Renal pelvis (tissue), 12 donors: ENCODE results near the gene LRRC40. TPM values are rescaled to one million over a fixed set of nuclear protein-coding genes. Genes with fewer than 3 reads are reported as not detected.
A peak's percentile ranks its signal among the peaks of the same experiment; 100 is the strongest.

Experiments
- DNase-seq: peaks from one replicate; pipeline ENCODE4 v3.0.0-alpha.2; 2013
- long read RNA-seq, 16 experiments: transcript quantifications; one replicate each; lab custom pipeline, GENCODE V29; 2026
- polyA plus RNA-seq, 3 donors: library from polyadenylated mRNA; unstranded; fragments of 120-200 nt; gene quantifications; one replicate each; pipeline ENCODE4 v1.2.1, GENCODE V29; 2013; ENCODE audit not compliant: insufficient read length in 3 of 3

LRRC40 gene
- polyA plus RNA-seq: 10 to 100 TPM; 20.1 to 27.2 (median 24.1) TPM
- long read RNA-seq, donor 1, transcript LRRC40-201 (15 exons, 2,884 nt): major isoform, 9 of 794 reads
- long read RNA-seq, donor 1, partial matches to known transcripts: 756 of 794 reads
- long read RNA-seq, donor 1, other reads (novel, unspliced or antisense): 29 of 794 reads
- long read RNA-seq, donor 2, transcript LRRC40-201 (15 exons, 2,884 nt): major isoform, 7 of 7 reads
- long read RNA-seq, donor 2, partial matches to known transcripts: 0 of 7 reads
- long read RNA-seq, donor 2, other reads (novel, unspliced or antisense): 0 of 7 reads
- long read RNA-seq, donor 3, transcript LRRC40-201 (15 exons, 2,884 nt): major isoform, 8 of 8 reads
- long read RNA-seq, donor 3, partial matches to known transcripts: 0 of 8 reads
- long read RNA-seq, donor 3, other reads (novel, unspliced or antisense): 0 of 8 reads
- long read RNA-seq, donor 4, transcript LRRC40-201 (15 exons, 2,884 nt): major isoform, 5 of 634 reads
- long read RNA-seq, donor 4, partial matches to known transcripts: 619 of 634 reads
- long read RNA-seq, donor 4, other reads (novel, unspliced or antisense): 10 of 634 reads
- long read RNA-seq, donor 5, transcript LRRC40-201 (15 exons, 2,884 nt): major isoform, 5 of 299 reads
- long read RNA-seq, donor 5, partial matches to known transcripts: 294 of 299 reads
- long read RNA-seq, donor 5, other reads (novel, unspliced or antisense): 0 of 299 reads
- long read RNA-seq, donor 6, partial matches to known transcripts: 1,030 of 1,077 reads
- long read RNA-seq, donor 6, other reads (novel, unspliced or antisense): 45 of 1,077 reads
- long read RNA-seq, donor 7, transcript LRRC40-201 (15 exons, 2,884 nt): major isoform, 8 of 574 reads
- long read RNA-seq, donor 7, partial matches to known transcripts: 539 of 574 reads
- long read RNA-seq, donor 7, other reads (novel, unspliced or antisense): 27 of 574 reads
- long read RNA-seq, donor 8, partial matches to known transcripts: 150 of 152 reads
- long read RNA-seq, donor 8, other reads (novel, unspliced or antisense): 0 of 152 reads
- long read RNA-seq, donor 9, transcript LRRC40-201 (15 exons, 2,884 nt): major isoform, 6 of 629 reads
- long read RNA-seq, donor 9, partial matches to known transcripts: 595 of 629 reads
- long read RNA-seq, donor 9, other reads (novel, unspliced or antisense): 28 of 629 reads
- long read RNA-seq, donor 10, partial matches to known transcripts: 872 of 901 reads
- long read RNA-seq, donor 10, other reads (novel, unspliced or antisense): 26 of 901 reads
- long read RNA-seq, donor 11, partial matches to known transcripts: 409 of 410 reads
- long read RNA-seq, donor 11, other reads (novel, unspliced or antisense): 0 of 410 reads
- long read RNA-seq, donor 12, transcript LRRC40-201 (15 exons, 2,884 nt): major isoform, 5 of 5 reads
- long read RNA-seq, donor 12, partial matches to known transcripts: 0 of 5 reads
- long read RNA-seq, donor 12, other reads (novel, unspliced or antisense): 0 of 5 reads
- long read RNA-seq, donor 13, partial matches to known transcripts: 799 of 818 reads
- long read RNA-seq, donor 13, other reads (novel, unspliced or antisense): 16 of 818 reads
- long read RNA-seq, donor 14: 0 reads
- long read RNA-seq, donor 15, transcript LRRC40-201 (15 exons, 2,884 nt): major isoform, 5 of 1,018 reads
- long read RNA-seq, donor 15, partial matches to known transcripts: 966 of 1,018 reads
- long read RNA-seq, donor 15, other reads (novel, unspliced or antisense): 47 of 1,018 reads
- long read RNA-seq, donor 16, transcript LRRC40-201 (15 exons, 2,884 nt): major isoform, 9 of 17 reads
- long read RNA-seq, donor 16, partial matches to known transcripts: 8 of 17 reads
- long read RNA-seq, donor 16, other reads (novel, unspliced or antisense): 0 of 17 reads

- DNase-seq: peak; percentile 97
Measured at GRCh38 chr1:70205434-70206118, at the start of gene LRRC40. LRRC40 (minus strand) TSS chr1:70205579; CDS start chr1:70205540, 39 bp downstream.

- DNase-seq: no peak
Measured at GRCh38 chr1:70248729-70249128, 43.4 kb upstream of the LRRC40 start.

- DNase-seq: no peak
Measured at GRCh38 chr1:70247768-70248167, 42.4 kb upstream of the LRRC40 start.

- no peak for DNase-seq
Measured at GRCh38 chr1:70247122-70247521, 41.7 kb upstream of the LRRC40 start.

- no peak for DNase-seq
Measured at GRCh38 chr1:70239940-70240339, 34.6 kb upstream of the LRRC40 start.

GRCh38 chr1:70234733-70235132 is 29.4 kb upstream of the LRRC40 start:
- no peak for DNase-seq

GRCh38 chr1:70231475-70231874 is 26.1 kb upstream of the LRRC40 start:
- DNase-seq: no peak

GRCh38 chr1:70228670-70229069 is 23.3 kb upstream of the LRRC40 start:
- DNase-seq: no peak

GRCh38 chr1:70227439-70227838 is 22.1 kb upstream of the LRRC40 start:
- DNase-seq: no peak

GRCh38 chr1:70224954-70225353 is 19.6 kb upstream of the LRRC40 start:
- no peak for DNase-seq

GRCh38 chr1:70222716-70223235 is 17.4 kb upstream of the LRRC40 start:
- no peak for DNase-seq

- DNase-seq: peak; percentile 96
Measured at GRCh38 chr1:70221238-70222121, 16.1 kb upstream of the LRRC40 start, which contains the start of gene SRSF11. SRSF11 (plus strand) TSS chr1:70221380; CDS start chr1:70221637, 257 bp downstream.

GRCh38 chr1:70220517-70221237 is 15.3 kb upstream of the LRRC40 start:
- DNase-seq: no peak

GRCh38 chr1:70220015-70220414 is 14.6 kb upstream of the LRRC40 start:
- DNase-seq: no peak

GRCh38 chr1:70211541-70211940 is 6.2 kb upstream of the LRRC40 start:
- no peak for DNase-seq

GRCh38 chr1:70210820-70211219 is 5.4 kb upstream of the LRRC40 start:
- DNase-seq: no peak

GRCh38 chr1:70208292-70208691 is 2.9 kb upstream of the LRRC40 start:
- DNase-seq: no peak

- DNase-seq: no peak
Measured at GRCh38 chr1:70207492-70207891, 2.1 kb upstream of the LRRC40 start.
